Fibroblast of lung (primary cell): ENCODE results near the gene BLCAP. TPM values are rescaled to one million over a fixed set of nuclear protein-coding genes. Genes with fewer than 3 reads are reported as not detected.

Source experiments
- DNase-seq, 2 donors: peaks; one replicate each; pipeline versions ENCODE4 v3.0.0 to v3.0.0-alpha.2; 2010; ENCODE audit warnings: low read depth in 2 of 2
- H2AFZ ChIP-seq: 2 replicates; pipeline ENCODE4 v1.5.1; 2012; ENCODE audit warnings: low read length, control low read depth, inconsistent platforms
- H3K27ac ChIP-seq: 2 replicates; pipeline ENCODE4 v1.5.1; 2011; ENCODE audit warnings: low read length, control low read depth; ENCODE audit not compliant: insufficient read depth
- H3K27me3 ChIP-seq: 2 replicates; pipeline ENCODE4 v1.5.1; 2011; ENCODE audit warnings: mild to moderate bottlenecking, low read length; ENCODE audit not compliant: control insufficient read depth, insufficient read depth
- H3K36me3 ChIP-seq: 2 replicates; pipeline ENCODE4 v1.5.1; 2011; ENCODE audit warnings: low read length; ENCODE audit not compliant: control insufficient read depth, insufficient read depth
- H3K4me1 ChIP-seq: 2 replicates; pipeline ENCODE4 v1.5.1; 2011; ENCODE audit warnings: low read length; ENCODE audit not compliant: control insufficient read depth, insufficient read depth; ENCODE audit errors: extremely low read depth
- H3K4me2 ChIP-seq: 2 replicates; pipeline ENCODE4 v1.5.1; 2011; ENCODE audit warnings: low read length, control low read depth; ENCODE audit not compliant: insufficient read depth; ENCODE audit errors: extremely low read depth
- H3K4me3 ChIP-seq, 4 experiments: fragments of 200-600 bp in 1 of 4; sonication (generic) in 1 of 4; replicated peaks in 1 of 4; 2 replicates each; pipeline ENCODE4 v1.5.1; 2011 to 2016; ENCODE audit warnings: low read length in 4 of 4, low read depth in 3 of 4, mild to moderate bottlenecking in 3 of 4, control low read depth in 2 of 4, inconsistent platforms in 1 of 4, mixed read lengths in 1 of 4; ENCODE audit not compliant: insufficient read depth in 1 of 4; ENCODE audit errors: control extremely low read depth in 1 of 4
- H3K79me2 ChIP-seq: 2 replicates; pipeline ENCODE4 v1.5.1; 2012; ENCODE audit warnings: mild to moderate bottlenecking, low read length, inconsistent platforms; ENCODE audit not compliant: control insufficient read depth, insufficient read depth
- H3K9ac ChIP-seq: 2 replicates; pipeline ENCODE4 v1.5.1; 2011; ENCODE audit warnings: mild to moderate bottlenecking, low read length, control low read depth; ENCODE audit not compliant: insufficient read depth
- H3K9me3 ChIP-seq: 2 replicates; pipeline ENCODE4 v1.5.1; 2012; ENCODE audit warnings: low read depth, low read length; ENCODE audit not compliant: control insufficient read depth, insufficient read depth
- H4K20me1 ChIP-seq: 2 replicates; pipeline ENCODE4 v1.5.1; 2011; ENCODE audit warnings: low read length; ENCODE audit not compliant: control insufficient read depth, insufficient read depth; ENCODE audit errors: extremely low read depth
- EZH2 ChIP-seq: IDR thresholded peaks from 2 replicates; pipeline ENCODE4 v1.5.1; 2012; ENCODE audit warnings: low read length, control low read depth, mild to moderate bottlenecking; ENCODE audit errors: missing control alignments
- polyA plus RNA-seq, 2 donors: library from polyadenylated mRNA; depleted of rRNA in 1 of 2; stranded (reverse) in 1 of 2; unstranded in 1 of 2; fragments of >200 nt; gene quantifications; 2 replicates each; pipeline ENCODE4 v1.2.1, GENCODE V29; 2011 to 2012; ENCODE audit warnings: missing spikeins in 1 of 2
- total RNA-seq: library from RNA; depleted of rRNA; stranded (reverse); fragments of >200 nt; gene quantifications from 2 replicates; pipeline ENCODE4 v1.2.1, GENCODE V29; 2014
- TF ChIP-seq, protein P1 (sequence below), 2 donors: IDR thresholded peaks in 1 of 2; conservative IDR thresholded peaks in 1 of 2; 1 replicate in 1 of 2; 2 replicates in 1 of 2; pipeline ENCODE4 v1.5.1; 2011 to 2012; ENCODE audit warnings: low read length in 2 of 2, control low read depth in 1 of 2, inconsistent platforms in 1 of 2, low read depth in 1 of 2, mild to moderate bottlenecking in 1 of 2

The BLCAP gene
- total and polyA plus RNA-seq, 2 donors (not counting 1 experiment from before 2014, with no cell fraction given): 31.0 to 83.1 TPM

DNA sequence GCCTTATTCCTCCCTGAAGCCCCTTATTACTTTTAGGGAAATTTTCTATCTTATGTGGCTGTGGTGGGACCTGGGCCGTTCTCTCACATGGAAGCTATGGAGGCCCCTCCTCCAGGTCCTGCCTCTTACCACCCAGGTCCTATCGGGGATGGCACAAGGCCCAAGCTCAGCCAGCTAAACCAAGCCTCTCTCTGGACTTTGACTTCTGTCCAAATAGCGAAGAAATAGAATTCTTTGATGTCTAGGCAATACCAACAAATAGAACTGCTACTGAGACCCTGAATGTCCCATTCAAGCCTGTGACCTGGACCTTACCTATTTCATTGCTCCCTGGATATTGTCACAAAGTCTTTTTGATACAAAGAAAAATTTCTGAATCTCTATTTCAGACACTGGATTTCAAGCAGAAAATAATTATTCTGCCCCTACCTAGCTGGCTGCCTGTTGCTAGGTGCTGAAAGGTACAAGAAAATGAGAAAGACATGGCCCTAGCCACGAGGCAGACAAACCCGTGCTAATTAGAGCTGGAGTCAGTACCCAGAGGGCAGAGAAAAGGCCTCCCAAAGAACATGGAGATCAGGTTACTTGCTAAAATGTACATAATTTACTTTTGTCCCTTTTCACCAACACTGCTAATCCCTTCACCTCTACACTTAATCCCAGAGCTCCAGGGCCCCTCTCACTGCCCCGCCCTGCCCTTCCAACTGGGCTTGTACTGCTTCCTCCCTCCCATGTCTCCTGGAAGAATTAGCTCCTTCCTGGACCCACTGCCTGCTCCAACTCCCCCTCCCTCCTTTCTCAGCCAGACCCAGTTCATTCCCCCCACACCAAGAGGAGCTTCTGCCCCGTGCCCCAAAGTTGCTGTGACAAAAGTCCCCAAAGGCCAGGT, 22.2 kb downstream of the BLCAP start:
- no peak overlapping the region for H3K4me2 ChIP-seq
- peaks cover 2% of the 10 kb centered on the region for H3K36me3 ChIP-seq
- H3K9me3 ChIP-seq: no peaks in the 10 kb centered on the region
- no peak overlapping the region for H2AFZ ChIP-seq
- no peak overlapping the region for H3K27ac ChIP-seq
- TF ChIP-seq, protein P1, sequence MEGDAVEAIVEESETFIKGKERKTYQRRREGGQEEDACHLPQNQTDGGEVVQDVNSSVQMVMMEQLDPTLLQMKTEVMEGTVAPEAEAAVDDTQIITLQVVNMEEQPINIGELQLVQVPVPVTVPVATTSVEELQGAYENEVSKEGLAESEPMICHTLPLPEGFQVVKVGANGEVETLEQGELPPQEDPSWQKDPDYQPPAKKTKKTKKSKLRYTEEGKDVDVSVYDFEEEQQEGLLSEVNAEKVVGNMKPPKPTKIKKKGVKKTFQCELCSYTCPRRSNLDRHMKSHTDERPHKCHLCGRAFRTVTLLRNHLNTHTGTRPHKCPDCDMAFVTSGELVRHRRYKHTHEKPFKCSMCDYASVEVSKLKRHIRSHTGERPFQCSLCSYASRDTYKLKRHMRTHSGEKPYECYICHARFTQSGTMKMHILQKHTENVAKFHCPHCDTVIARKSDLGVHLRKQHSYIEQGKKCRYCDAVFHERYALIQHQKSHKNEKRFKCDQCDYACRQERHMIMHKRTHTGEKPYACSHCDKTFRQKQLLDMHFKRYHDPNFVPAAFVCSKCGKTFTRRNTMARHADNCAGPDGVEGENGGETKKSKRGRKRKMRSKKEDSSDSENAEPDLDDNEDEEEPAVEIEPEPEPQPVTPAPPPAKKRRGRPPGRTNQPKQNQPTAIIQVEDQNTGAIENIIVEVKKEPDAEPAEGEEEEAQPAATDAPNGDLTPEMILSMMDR (conservative IDR thresholded peaks at IDR 0.05 in 1 of 2, IDR thresholded peaks at IDR 0.05 in 1 of 2; ENCODE audit: low read depth in 1 of 2, low read length in 2 of 2): no peak
- TF ChIP-seq EZH2: no peak
- no peaks in the 10 kb centered on the region for H3K4me1 ChIP-seq
- no peak overlapping the region for H3K9ac ChIP-seq
- H3K27me3 ChIP-seq: no peaks in the 10 kb centered on the region
- no peak for DNase-seq
- H3K79me2 ChIP-seq: no peaks in the 10 kb centered on the region
- no peak overlapping the region for H3K4me3 ChIP-seq
- H4K20me1 ChIP-seq: no peaks in the 10 kb centered on the region

DNA sequence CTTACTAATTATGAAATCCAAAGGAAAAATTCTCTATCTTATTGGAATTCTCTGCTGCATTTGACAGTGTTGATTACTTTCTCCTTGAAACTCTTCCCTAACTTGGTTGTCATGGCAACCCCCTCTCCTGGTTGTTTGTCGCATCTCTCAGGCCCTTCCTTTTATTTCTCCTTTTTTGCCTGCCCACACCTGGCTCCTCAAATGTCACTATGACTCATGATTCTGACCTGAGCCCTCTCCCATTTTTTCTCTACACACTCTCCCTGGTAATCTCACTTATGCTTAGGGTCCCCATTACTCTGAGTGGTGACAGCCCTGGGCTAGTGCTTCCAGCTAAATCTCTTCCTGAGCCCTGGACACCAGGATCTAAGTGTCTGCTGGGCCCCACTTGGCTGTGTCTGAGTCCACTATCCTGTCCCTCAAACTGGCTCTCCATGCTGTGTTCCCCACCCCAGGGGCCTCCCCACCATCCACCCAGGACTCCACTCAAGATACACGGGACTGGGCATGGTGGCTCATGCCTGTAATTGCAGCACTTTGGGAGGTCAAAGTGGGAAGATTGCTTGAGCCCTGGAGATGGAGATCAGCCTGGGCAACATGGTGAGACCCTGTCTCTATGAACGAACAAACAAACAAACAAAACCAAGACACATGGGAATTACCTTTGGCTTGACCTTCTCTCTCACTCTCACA, 23.1 kb downstream of the BLCAP start:
- Histone ChIP-seq H3K4me3 (no peak overlapping the region), H3K4me2 (no peak overlapping the region), H3K36me3 (peaks cover 2% of the 10 kb centered on the region), H3K79me2 (no peaks in the 10 kb centered on the region), H3K27ac (no peak overlapping the region), H3K9me3 (no peaks in the 10 kb centered on the region), H3K27me3 (no peaks in the 10 kb centered on the region), H4K20me1 (no peaks in the 10 kb centered on the region), H2AFZ (no peak overlapping the region), H3K4me1 (no peaks in the 10 kb centered on the region), H3K9ac (no peak overlapping the region)
- TF ChIP-seq, protein P1 (conservative IDR thresholded peaks at IDR 0.05 in 1 of 2, IDR thresholded peaks at IDR 0.05 in 1 of 2; ENCODE audit: low read depth in 1 of 2, low read length in 2 of 2): no peak
- TF ChIP-seq EZH2: no peak
- no peak for DNase-seq

DNA sequence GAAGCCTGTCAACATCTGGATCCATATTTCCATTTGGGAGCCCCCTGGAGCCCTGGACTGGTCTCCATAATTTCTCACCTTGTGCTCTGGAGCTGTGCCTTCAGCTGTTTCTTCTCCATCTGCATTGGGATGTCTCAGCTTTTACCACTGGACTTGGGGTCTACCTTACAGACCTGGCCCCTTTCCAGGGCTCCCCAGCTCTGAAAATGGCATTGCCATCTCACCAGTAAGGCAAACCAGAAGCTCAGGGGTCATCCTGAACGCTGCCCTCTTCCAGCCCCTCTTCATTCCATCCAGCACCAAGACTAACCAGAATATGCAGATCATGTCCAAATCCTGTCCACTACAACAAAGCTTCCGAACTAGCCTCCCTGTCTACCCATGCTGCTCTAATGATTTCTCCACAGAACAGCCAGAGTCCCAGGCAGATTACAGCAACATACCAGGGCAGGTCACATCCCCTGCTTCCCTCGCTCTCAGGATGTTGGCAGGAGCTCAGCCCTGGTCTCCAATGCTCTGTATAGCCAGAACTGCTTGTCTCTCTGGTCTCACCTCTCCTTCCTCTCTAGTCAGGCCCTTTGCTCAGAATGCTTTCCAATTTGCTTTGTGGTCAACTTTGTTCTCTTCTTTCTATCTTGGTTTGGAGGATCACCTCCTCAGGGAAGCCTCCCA, 24.3 kb downstream of the BLCAP start:
- H3K4me1 ChIP-seq: no peaks in the 10 kb centered on the region
- no peaks in the 10 kb centered on the region for H3K9me3 ChIP-seq
- DNase-seq: no peak
- H3K27ac ChIP-seq: no peak overlapping the region
- H3K4me3 ChIP-seq: no peak overlapping the region
- TF ChIP-seq, protein P1 (conservative IDR thresholded peaks at IDR 0.05 in 1 of 2, IDR thresholded peaks at IDR 0.05 in 1 of 2; ENCODE audit: low read depth in 1 of 2, low read length in 2 of 2): no peak
- TF ChIP-seq EZH2: no peak
- H3K4me2 ChIP-seq: no peak overlapping the region
- H3K9ac ChIP-seq: no peak overlapping the region
- H2AFZ ChIP-seq: no peak overlapping the region
- no peaks in the 10 kb centered on the region for H3K79me2 ChIP-seq
- H4K20me1 ChIP-seq: no peaks in the 10 kb centered on the region
- no peaks in the 10 kb centered on the region for H3K36me3 ChIP-seq
- H3K27me3 ChIP-seq: no peaks in the 10 kb centered on the region
